T-helper 1 cell treated with Interleukin-12 subunit alpha and Interleukin-12 subunit beta and Interleukin-4 antibody, amounts not matched to agents 30 ng/mL and 1 ng/mL, for 36 hours (primary cell): Measurements from ENCODE around the gene RNF40. TPM values are rescaled to one million over a fixed set of nuclear protein-coding genes. Genes with fewer than 3 reads are reported as not detected.

Experiments used
- intact Hi-C: fragments of 100-400 bp; cut with micrococcal nuclease; formaldehyde crosslinking; loops from one replicate; pipeline ENCODE4 v1.15.1; 2024
- total RNA-seq: library from RNA; stranded (reverse); gene quantifications from 2 replicates; pipeline ENCODE4 v1.2.3, GENCODE V29; 2022

RNF40 gene
- total RNA-seq, 1 donor from 2014 or later = 102 TPM

- intact Hi-C loops = no loop called here
Measured at GRCh38 chr16:30740364-30741251, 21.5 kb upstream of the RNF40 start.

GRCh38 chr16:30741461-30741914 lies 20.6 kb upstream of the RNF40 start:
- intact Hi-C loops = no loop called here

GRCh38 chr16:30743716-30744115 lies 18.4 kb upstream of the RNF40 start:
- intact Hi-C loops = no loop called here

- intact Hi-C loops = no loop called here
Measured at GRCh38 chr16:30744183-30744582, 17.9 kb upstream of the RNF40 start.

GRCh38 chr16:30745082-30745481 lies 17.0 kb upstream of the RNF40 start:
- intact Hi-C loops = no loop called here

- intact Hi-C loops = no loop called here
Measured at GRCh38 chr16:30746638-30747175, 15.4 kb upstream of the RNF40 start.

- intact Hi-C loops = no loop called here
Measured at GRCh38 chr16:30747331-30747730, 14.8 kb upstream of the RNF40 start.

GRCh38 chr16:30747799-30748633 lies 14.1 kb upstream of the RNF40 start, which contains the start of gene PHKG2:
Gene PHKG2, plus strand, starts transcription at chr16:30748425. Its CDS starts 396 bp downstream, at chr16:30748821.
- intact Hi-C loops = loop anchor here (1.0 kb wide), 8 partner anchors 14 to 214 kb away; partner anchors contain the start of genes CFAP119, FBRS, RNF40 and ZNF747

- intact Hi-C loops = loop anchor here (1.0 kb wide), 8 partner anchors 13 to 215 kb away; partner anchors contain the start of genes CFAP119, FBRS, RNF40 and ZNF747
Measured at GRCh38 chr16:30748634-30749445, 13.3 kb upstream of the RNF40 start.

GRCh38 chr16:30750201-30750600 lies 11.9 kb upstream of the RNF40 start:
- intact Hi-C loops = no loop called here

GRCh38 chr16:30750876-30751465 lies 11.2 kb upstream of the RNF40 start:
- intact Hi-C loops = no loop called here

GRCh38 chr16:30753596-30753995 lies 8.5 kb upstream of the RNF40 start:
- intact Hi-C loops = no loop called here

- intact Hi-C loops = no loop called here
Measured at GRCh38 chr16:30755955-30756780, 6.0 kb upstream of the RNF40 start.

GRCh38 chr16:30756781-30757100 lies 5.4 kb upstream of the RNF40 start:
- intact Hi-C loops = no loop called here

GRCh38 chr16:30757316-30757715 lies 4.8 kb upstream of the RNF40 start:
- intact Hi-C loops = no loop called here

GRCh38 chr16:30758988-30759491 lies 3.1 kb upstream of the RNF40 start:
- intact Hi-C loops = no loop called here

- intact Hi-C loops = loop anchor here (5.0 kb wide), 2 partner anchors 272 to 763 kb away; partner anchors contain the start of genes HIRIP3, INO80E and STX4
Measured at GRCh38 chr16:30760001-30760559, 2.0 kb upstream of the RNF40 start.

- intact Hi-C loops = loop anchor here (5.0 kb wide), 2 partner anchors 271 to 764 kb away; partner anchors contain the start of genes HIRIP3, INO80E and STX4
Measured at GRCh38 chr16:30760577-30761426, 1.3 kb upstream of the RNF40 start.
